ENCODE results near the gene BIRC3. TPM values are rescaled to one million over a fixed set of nuclear protein-coding genes. Genes with fewer than 3 reads are reported as not detected.

The BIRC3 gene
- total and polyA plus RNA-seq, 2 donors (not counting 1 experiment from before 2014, with no cell fraction given): 107 to 428 TPM

DNA sequence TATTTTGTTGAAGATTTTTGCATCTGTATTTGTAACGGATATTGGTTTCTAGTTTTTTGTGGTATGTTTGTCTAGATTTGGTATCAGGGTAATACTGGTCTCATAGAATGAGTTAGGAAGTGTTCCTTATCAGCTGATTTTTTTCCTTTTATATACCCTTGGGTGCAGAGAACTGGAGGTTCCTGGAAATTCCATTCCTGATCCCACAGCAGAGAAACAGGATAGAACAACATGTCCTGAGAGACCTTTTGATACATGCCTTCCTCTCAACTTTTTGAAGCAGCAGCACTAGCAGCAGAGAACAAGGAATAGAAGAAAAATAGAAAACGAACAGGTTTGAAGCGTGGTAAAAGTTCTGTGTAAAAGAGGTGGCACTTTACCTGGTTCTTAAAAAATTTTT is 66.6 kb downstream of the BIRC3 start:
- Histone ChIP-seq H3K79me2 (ENCODE audit: control insufficient read depth, insufficient read depth, low read length) (no peaks in the 10 kb centered on the region), H3K4me1 (ENCODE audit: control insufficient read depth in 2 of 2, insufficient read depth in 2 of 2, low read length in 2 of 2) (no peaks in the 10 kb centered on the region), H3K27me3 (replicated peaks in 1 of 4; ENCODE audit: control extremely low read depth in 1 of 4, control insufficient read depth in 3 of 4, insufficient read depth in 4 of 4, low read length in 3 of 4) (no peaks in the 10 kb centered on the region), H3K9me3 (ENCODE audit: control extremely low read depth in 1 of 3, control insufficient read depth in 2 of 3, insufficient read depth in 1 of 3, low read length in 2 of 3) (no peaks in the 10 kb centered on the region), H3K9ac (ENCODE audit: low read length) (no peak overlapping the region), H3K4me2 (replicated peaks; ENCODE audit: low read depth, low read length, poor library complexity, severe bottlenecking) (no peak overlapping the region), H2AFZ (ENCODE audit: insufficient read depth, low read depth, low read length, poor library complexity, severe bottlenecking) (no peak overlapping the region), H4K20me1 (ENCODE audit: control insufficient read depth, insufficient read depth, low read length, poor library complexity, severe bottlenecking) (no peaks in the 10 kb centered on the region), H3K4me3 (ENCODE audit: control extremely low read depth in 1 of 5, extremely low read depth in 1 of 5, insufficient read depth in 1 of 5, low read depth in 2 of 5, low read length in 4 of 5) (no peak overlapping the region), H3K36me3 (replicated peaks in 1 of 2; ENCODE audit: control extremely low read depth in 1 of 2, control insufficient read depth in 1 of 2, extremely low read depth in 1 of 2, insufficient read depth in 2 of 2, low read length in 1 of 2) (peaks cover 7 to 22% of the 10 kb centered on the region in 2 experiments), H3K27ac (ENCODE audit: low read length in 2 of 2) (no peak overlapping the region)
- CTCF ChIA-PET: interaction anchor here (1.4 to 2.1 kb wide), 4 partner anchors 9 to 229 kb away, joined by 3 to 6 read pairs (median 6); no protein-coding TSS in a partner anchor
- Mint-ChIP-seq H3K27ac (no peak overlapping the region), H3K4me1 (no peaks in the 10 kb centered on the region), H3K27me3 (no peaks in the 10 kb centered on the region), H3K9me3 (ENCODE audit: insufficient read depth) (no peaks in the 10 kb centered on the region), H3K4me3 (no peak overlapping the region)
- no peak for ATAC-seq (ENCODE audit: low read depth)
- TF ChIP-seq EZH2 (IDR thresholded peaks at IDR 0.05; ENCODE audit: borderline replicate concordance, insufficient read depth, low read depth, low read length, poor library complexity, severe bottlenecking): no peak
- TF ChIP-seq, protein P1, sequence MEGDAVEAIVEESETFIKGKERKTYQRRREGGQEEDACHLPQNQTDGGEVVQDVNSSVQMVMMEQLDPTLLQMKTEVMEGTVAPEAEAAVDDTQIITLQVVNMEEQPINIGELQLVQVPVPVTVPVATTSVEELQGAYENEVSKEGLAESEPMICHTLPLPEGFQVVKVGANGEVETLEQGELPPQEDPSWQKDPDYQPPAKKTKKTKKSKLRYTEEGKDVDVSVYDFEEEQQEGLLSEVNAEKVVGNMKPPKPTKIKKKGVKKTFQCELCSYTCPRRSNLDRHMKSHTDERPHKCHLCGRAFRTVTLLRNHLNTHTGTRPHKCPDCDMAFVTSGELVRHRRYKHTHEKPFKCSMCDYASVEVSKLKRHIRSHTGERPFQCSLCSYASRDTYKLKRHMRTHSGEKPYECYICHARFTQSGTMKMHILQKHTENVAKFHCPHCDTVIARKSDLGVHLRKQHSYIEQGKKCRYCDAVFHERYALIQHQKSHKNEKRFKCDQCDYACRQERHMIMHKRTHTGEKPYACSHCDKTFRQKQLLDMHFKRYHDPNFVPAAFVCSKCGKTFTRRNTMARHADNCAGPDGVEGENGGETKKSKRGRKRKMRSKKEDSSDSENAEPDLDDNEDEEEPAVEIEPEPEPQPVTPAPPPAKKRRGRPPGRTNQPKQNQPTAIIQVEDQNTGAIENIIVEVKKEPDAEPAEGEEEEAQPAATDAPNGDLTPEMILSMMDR (IDR thresholded peaks at IDR 0.05): no peak
- 100% methylated on average over 3 of the region's 3 CpGs for WGBS (ENCODE audit: insufficient coverage)
- no peak for DNase-seq
- POLR2A ChIA-PET: no interaction called here
- intact Hi-C loops (cut with micrococcal nuclease): no loop called here

DNA sequence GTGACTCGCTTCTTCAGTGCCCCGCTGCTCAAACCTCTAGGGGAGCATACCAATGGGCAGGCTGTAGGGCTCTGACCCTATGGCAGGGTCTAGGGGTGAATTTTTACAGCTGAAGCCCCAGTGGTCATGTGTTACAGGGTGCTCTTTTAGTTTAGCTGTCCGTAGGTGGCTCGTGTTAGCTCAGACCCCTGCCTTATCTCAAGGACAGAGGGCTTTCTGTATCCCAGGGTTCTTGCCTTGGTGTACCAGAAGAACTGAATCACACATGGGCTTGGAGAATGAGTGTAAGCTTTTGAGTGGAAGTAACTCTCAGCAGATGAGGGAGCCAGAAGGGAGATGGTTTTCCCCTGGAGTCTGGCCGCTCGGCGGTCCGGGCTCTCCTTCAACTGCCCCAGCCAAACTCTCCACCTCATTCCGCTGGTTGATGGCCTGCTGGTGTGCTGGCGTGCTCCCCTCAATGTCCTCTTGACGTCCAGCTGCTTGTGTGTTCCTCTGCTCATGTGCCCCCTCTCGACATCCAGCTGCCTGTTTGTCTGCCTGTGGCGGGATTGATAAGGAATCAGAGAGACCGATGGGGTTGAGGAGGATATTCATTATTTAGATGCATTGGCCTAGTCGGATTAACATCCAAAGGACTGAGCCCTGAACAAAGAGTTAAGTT is 67.3 kb downstream of the BIRC3 start:
- Histone ChIP-seq H3K27me3 (replicated peaks in 1 of 4; ENCODE audit: control extremely low read depth in 1 of 4, control insufficient read depth in 3 of 4, insufficient read depth in 4 of 4, low read length in 3 of 4) (no peaks in the 10 kb centered on the region), H3K4me3 (ENCODE audit: control extremely low read depth in 1 of 5, extremely low read depth in 1 of 5, insufficient read depth in 1 of 5, low read depth in 2 of 5, low read length in 4 of 5) (no peak overlapping the region), H4K20me1 (ENCODE audit: control insufficient read depth, insufficient read depth, low read length, poor library complexity, severe bottlenecking) (no peaks in the 10 kb centered on the region), H3K36me3 (replicated peaks in 1 of 2; ENCODE audit: control extremely low read depth in 1 of 2, control insufficient read depth in 1 of 2, extremely low read depth in 1 of 2, insufficient read depth in 2 of 2, low read length in 1 of 2) (peaks cover 5 to 15% of the 10 kb centered on the region in 2 experiments), H3K9me3 (ENCODE audit: control extremely low read depth in 1 of 3, control insufficient read depth in 2 of 3, insufficient read depth in 1 of 3, low read length in 2 of 3) (no peaks in the 10 kb centered on the region), H3K79me2 (ENCODE audit: control insufficient read depth, insufficient read depth, low read length) (no peaks in the 10 kb centered on the region), H3K4me2 (replicated peaks; ENCODE audit: low read depth, low read length, poor library complexity, severe bottlenecking) (no peak overlapping the region), H3K4me1 (ENCODE audit: control insufficient read depth in 2 of 2, insufficient read depth in 2 of 2, low read length in 2 of 2) (no peaks in the 10 kb centered on the region), H3K9ac (ENCODE audit: low read length) (no peak overlapping the region), H2AFZ (ENCODE audit: insufficient read depth, low read depth, low read length, poor library complexity, severe bottlenecking) (no peak overlapping the region), H3K27ac (ENCODE audit: low read length in 2 of 2) (no peak overlapping the region)
- intact Hi-C loops (cut with micrococcal nuclease): no loop called here
- Mint-ChIP-seq H3K27me3 (no peaks in the 10 kb centered on the region), H3K27ac (no peak overlapping the region), H3K4me1 (peaks cover under 1% of the 10 kb centered on the region), H3K9me3 (ENCODE audit: insufficient read depth) (no peaks in the 10 kb centered on the region), H3K4me3 (no peak overlapping the region)
- ChIA-PET POLR2A (no interaction called here), CTCF (interaction anchor here (1.4 to 2.1 kb wide), 4 partner anchors 8 to 228 kb away, joined by 3 to 6 read pairs (median 6); no protein-coding TSS in a partner anchor)
- TF ChIP-seq, protein P1 (IDR thresholded peaks at IDR 0.05): no peak
- TF ChIP-seq EZH2 (IDR thresholded peaks at IDR 0.05; ENCODE audit: borderline replicate concordance, insufficient read depth, low read depth, low read length, poor library complexity, severe bottlenecking): no peak
- DNase-seq: no peak
- ATAC-seq (ENCODE audit: low read depth): no peak
- WGBS (ENCODE audit: insufficient coverage): 98% methylated on average over 13 of the region's 15 CpGs

All from B cell (primary cell).